ENCODE measurements around the gene METTL8.

The METTL8 gene

GRCh38 chr2:171433763-171434012, at the start of gene METTL8:
METTL8 (minus strand) TSS chr2:171433990; CDS start chr2:171392185, 41,805 bp downstream.
- no peak for DNase-seq (ENCODE audit: low spot score)

DNA sequence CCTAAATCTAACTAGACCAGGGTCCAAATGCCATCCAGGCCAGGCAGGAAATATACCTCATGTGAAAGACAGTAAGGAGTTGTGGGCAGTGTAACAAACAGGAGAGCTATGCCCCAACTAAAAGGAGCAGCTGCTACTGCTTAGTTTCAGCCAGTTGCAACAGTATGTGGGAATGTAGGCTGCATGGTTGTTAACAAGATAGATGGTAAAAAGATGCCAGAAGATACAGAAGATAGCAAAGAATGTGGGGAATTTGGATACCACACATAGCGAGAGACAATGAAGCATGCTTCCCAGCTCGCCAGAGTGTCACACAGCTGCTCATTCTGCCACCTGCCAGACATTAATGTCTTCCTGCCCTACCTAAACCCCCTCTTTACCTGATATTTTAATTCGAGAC, 49.1 kb upstream of the METTL8 start:
- DNase-seq (ENCODE audit: low spot score): peak; percentile 12

- no peak for DNase-seq (ENCODE audit: low spot score)
Observed at GRCh38 chr2:171482308-171482707, 48.5 kb upstream of the METTL8 start.

GRCh38 chr2:171480908-171481307, 47.1 kb upstream of the METTL8 start:
- DNase-seq (ENCODE audit: low spot score): no peak

DNA sequence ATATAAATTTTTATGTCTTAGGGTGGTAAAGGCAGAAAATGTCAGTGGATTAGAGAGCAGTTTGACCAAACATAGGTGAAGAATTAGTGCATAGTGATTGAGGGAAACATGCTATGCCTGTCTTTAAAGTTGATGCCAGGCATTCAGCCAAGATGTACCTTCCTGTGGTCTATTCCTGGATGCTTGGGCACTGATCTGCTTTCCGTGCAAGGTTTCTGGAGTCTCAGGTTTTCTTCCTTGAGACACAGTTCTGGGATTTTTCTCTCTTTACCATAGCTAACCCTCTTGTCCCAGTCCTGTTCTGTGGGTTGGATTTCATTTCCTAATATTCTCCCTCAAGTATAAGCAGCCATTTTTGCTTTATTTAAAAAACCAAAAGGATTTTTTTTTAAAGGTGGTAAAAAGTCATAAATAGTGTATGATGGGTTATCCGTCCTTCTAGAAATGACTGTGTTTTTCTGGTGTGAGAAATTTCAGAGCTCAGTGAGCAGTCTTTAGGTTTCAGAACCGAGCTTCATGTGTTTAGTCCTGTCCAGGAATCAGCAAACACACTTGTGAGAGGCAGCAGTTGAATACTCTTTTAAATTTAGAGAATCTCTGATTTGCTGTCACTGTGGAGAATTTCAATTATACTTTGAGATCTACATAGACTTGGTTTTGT, 45.5 kb upstream of the METTL8 start:
- DNase-seq (ENCODE audit: low spot score): no peak

GRCh38 chr2:171478345-171478744, 44.6 kb upstream of the METTL8 start:
- no peak for DNase-seq (ENCODE audit: low spot score)

DNA sequence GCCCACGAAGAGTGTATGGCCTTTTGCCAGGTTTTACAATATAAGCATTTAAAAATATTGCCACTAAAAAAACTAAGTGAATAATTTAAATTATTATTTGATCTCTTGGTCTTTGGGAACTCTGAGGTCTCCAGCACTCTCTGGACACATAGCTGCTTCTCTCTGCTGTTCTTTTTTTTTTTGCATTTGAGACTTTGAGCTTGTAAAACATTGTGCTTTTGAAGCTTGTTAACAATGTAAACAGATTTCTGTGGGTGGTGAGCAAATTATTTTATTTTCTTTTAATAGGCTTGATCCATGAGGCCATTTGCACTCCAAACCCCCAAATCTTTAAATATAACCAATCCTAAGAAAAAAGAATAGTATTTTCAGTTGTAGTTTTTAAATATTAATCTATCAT, 42.2 kb upstream of the METTL8 start:
- no peak for DNase-seq (ENCODE audit: low spot score)

- no peak for DNase-seq (ENCODE audit: low spot score)
Observed at GRCh38 chr2:171470129-171470528, 36.3 kb upstream of the METTL8 start.

DNA sequence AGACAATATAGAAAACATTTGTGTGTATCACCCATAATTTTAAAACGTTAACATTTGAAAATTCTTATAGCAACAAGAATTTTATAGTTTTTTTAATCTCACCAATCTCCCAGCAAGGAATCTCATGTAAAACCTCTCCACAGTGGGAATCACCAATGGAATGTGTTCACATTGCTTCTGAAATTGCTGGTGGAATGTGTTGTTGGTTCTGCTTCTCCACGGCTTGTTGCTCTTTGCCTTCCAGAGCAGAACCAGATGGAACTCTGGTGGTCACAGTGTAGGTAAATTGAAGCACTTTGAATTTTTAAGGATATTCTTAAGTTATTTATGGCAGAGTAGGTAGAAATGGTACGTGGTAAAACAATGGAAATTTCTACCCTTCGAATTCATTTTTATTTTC, 35.4 kb upstream of the METTL8 start:
- DNase-seq (ENCODE audit: low spot score): no peak

DNA sequence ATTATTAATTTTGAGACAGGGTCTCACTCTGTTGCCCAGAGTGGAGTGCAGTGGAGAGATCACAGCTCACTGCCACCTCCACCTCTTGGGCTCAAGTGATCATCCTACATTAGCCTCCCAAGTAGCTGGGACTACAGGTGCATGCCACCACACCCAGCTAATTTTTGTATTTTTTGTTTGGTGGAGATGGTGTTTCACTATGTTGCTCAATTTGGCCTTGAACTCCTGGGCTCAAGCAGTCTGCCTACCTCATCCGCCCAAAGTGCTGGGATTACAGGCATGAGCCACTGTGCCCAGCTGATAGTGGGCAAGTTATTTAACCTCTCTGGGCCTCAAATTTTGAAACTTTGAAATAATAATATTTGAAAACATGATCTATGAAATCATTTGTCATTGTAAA, 26.7 kb upstream of the METTL8 start:
- no peak for DNase-seq (ENCODE audit: low spot score)

DNA sequence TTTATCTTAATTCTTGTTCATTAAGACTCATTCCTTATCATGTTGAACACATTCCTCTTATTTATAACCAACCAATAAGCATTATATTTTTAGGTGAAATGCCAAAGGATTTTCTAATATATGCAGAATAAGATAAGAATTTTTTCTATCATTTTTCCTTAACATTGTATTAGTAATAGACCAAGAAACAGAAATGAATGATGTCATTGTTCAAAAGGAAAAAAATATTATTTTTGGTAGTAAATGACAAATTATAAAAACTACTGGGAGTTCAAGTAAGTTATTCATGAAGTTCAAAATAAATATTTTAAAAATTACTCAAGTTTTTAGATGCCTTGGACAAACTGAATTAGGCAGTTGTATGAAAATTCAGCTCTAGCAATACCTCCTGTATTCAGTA, 25.7 kb upstream of the METTL8 start:
- no peak for DNase-seq (ENCODE audit: low spot score)

- no peak for DNase-seq (ENCODE audit: low spot score)
Observed at GRCh38 chr2:171452773-171453172, 19.0 kb upstream of the METTL8 start.

DNA sequence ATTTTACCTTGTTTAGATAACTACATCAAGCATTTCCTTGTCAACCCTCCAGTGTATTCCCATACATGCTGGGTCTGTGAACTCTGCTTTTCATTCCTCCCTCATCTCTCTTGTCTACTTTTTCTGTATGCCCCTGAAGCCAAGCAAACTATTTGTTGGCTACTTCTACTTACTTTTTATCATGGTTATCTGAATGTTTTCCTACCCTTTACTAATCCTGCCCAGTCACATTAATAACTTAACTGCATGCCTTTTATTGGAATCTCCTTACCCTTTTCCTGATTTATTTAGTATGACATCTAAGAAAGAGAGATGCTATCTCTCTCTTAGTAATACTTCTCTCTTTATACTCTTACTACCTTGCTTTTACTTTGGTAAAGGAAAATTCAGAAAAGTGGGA, 17.3 kb upstream of the METTL8 start:
- DNase-seq (ENCODE audit: low spot score): no peak

DNA sequence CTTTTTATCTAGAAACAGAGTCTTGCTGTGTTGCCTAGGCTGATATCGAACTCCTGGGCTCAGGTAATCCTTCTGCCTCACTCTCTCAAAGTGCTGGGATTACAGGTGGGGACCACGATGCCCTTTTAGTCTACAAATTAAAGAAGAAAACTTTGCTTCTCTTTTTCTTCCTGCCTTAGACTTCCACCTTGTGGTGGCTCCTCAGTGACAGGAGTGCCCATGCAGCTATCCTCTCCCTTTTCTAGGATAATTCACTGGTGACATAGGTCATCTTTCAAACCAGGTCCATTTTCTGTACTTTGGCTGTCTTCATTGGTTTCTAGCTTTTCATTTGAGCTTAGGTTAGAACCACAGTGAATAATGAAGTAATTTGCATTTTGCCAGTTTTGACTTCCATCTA, 13.9 kb upstream of the METTL8 start:
- no peak for DNase-seq (ENCODE audit: low spot score)

GRCh38 chr2:171441470-171441869, 7.7 kb upstream of the METTL8 start:
- no peak for DNase-seq (ENCODE audit: low spot score)

- DNase-seq (ENCODE audit: low spot score): no peak
Observed at GRCh38 chr2:171436307-171436706, 2.5 kb upstream of the METTL8 start.

DNA sequence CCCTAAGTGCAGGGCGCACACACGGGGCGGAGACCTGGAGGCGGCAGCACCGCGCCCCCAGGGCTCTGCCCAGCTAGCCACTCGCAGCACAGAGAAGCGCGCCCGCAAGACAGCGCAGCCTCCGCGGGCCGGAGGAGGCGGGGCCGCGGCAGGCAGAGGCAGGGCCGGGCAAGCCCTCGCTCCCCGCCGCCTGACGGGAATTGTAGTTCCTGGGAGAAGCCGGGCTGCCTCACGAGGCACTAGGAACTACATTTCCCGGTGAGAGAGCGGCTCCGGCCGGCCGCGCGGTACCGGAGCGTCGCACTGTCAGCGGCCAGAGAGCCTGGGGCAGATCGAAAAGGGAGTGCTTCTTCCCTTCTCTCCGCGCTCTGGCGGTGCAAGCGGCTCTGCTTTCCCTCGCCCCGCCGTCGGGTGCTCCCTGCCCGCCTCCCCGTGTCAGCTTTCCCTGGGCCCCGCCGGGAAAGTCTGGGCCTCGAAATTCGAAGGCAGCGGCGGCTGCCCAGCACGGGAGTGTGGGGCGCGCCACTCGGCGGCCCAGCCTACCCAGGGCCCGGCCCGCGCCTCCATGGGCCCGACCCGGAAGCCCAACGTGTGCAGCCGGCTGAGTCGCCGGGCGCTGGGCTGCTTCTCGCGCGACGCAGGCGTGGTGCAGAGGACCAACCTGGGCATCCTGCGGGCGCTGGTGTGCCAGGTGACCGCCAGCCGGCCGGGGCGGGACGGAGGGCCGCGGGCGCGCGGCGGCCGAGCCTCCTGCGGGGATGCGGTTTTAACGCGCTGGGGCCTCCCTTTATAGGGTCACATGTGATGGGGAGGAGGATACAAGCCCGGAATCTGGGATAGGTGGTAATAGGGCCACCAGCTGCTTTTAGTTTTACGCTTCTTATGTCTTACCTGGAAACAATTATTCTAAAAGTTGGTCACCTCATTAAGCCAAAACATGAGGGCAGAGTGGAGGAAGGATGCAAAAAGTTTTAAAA, 511 bp upstream of the METTL8 start, which contains the start of gene DCAF17:
Gene DCAF17, plus strand, starts transcription at position 214 of the 977 bp plus-strand sequence. Its CDS starts 352 bp downstream, at position 566.
- peak; percentile 96 for DNase-seq (ENCODE audit: low spot score)

DNA sequence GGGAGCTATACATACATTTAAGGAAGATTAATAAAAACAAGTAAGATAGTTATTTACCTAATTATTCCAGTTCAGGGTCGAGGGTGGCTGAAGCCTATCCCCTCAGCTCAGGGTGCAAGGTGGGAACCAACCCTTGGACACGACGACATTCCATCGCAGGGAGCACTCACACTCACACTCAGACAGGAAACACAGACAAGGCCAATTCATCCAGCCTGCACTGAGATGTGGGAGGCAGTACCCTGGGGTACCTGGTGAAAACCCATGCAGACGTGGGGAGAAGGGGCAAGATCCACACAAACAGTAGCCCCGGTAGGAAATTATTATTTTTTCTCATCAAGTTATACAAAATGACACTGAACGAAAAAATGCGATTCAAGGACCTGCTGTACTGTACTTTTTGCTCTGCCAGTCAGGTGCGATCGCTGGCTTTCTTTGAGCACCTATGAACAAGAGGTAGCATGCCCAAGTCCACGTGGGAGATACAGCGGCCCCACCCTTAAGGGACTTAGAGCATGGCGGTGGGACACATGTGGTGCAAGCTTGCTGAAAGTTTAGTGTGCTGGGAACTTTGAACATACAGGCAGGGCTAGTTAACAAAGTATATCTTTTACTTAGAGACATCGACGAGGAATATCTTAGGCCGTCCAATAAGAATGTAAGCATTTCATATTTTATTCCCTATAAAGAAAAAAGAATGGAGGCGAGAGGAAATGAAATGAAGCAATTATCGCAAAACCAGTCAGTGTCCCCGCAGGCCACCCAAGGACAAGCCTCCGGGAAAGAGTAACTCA, 624 bp downstream of the METTL8 start:
- DNase-seq (ENCODE audit: low spot score): peak; percentile 14

DNA sequence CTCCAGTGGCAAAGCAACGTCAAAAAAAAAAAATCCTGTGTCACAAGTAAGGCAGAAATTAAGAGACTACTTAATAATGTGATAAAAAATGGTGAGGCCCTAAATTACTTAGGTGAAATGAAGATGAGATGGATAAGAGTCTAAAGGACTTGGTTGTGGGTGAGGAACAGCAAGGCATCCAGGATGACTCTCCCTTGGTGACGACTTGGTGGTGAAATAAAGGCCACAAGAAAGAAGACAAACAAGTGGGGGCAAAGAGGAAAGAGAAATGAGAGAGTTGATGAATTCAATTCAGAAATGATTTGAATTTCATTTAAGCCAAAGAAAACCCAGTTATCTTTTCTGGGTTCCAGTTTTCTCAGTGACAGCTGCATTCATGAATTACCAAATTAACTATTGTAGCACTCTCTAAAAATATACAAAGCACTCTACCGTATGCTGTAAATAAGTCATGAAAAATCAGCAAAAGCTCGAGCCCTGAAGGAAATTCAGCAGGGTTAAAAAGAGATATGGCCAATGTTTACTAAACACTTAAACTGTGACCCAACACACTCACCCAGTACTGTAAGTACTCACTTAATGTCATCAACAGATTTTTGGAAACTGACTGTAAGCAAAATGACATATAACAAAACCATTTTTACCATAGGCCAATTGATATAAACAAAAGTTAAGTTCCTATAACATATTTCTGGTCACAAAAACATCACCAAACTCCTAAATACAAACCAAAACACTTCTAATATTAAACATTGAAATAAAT, 1.4 kb downstream of the METTL8 start:
- no peak for DNase-seq (ENCODE audit: low spot score)

GRCh38 chr2:171431677-171432167, 2.1 kb downstream of the METTL8 start:
- DNase-seq (ENCODE audit: low spot score): no peak

DNA sequence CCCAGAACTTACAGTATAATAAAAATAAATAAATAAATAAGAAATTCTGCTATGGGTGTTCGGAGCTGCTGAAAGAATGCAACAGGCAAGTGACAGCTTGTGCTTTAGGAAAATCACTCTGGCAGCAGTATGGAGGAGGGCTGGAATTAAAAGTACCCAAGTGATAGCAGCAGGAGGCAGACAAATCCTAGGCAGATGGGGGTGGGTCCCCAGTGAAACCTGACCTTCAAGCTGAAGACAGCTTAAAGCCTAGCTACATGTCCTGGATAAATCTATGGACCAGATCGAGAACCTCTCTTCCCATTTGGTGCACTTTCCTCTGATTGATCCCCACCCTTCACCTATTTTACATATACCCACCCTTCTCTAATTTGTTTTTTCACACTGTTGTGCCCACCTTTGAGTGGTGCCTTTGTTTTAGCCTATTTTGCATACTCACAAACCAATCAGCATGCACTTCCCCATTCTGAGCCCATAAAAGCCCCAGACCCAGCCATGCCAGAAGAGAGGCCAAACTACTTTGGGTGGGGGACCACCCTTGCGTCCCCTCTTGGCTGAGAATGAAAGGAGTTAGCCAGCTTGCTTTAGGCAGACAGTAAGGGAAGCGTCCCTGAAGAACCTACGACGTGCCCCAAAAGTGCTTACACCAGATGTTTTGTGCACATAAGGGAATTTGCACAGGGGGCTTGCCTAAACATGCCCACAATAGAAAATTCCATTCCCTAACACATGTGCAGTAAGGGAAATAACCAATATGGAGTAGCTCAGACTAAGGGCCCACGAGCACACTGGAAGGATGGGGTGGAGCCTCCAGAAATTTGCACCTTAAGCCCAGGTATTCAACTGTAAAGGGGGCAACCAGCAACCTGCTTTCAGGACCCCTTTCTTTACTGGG, 3.0 kb downstream of the METTL8 start:
- no peak for DNase-seq (ENCODE audit: low spot score)
